Measurements from ENCODE around the gene ATP13A2.

GRCh38 chr1:16957731-16958130, 54.0 kb downstream of the ATP13A2 start:
- no peak for TF ChIP-seq EZH2 (IDR thresholded peaks at IDR 0.05; ENCODE audit: insufficient read depth, poor library complexity, severe bottlenecking)
- TF ChIP-seq EZH2phosphoT487 (IDR thresholded peaks at IDR 0.05; ENCODE audit: insufficient read depth, low read depth): no peak
